Measurements from ENCODE around the gene GMPR.

GRCh38 chr6:16237242-16237641 is 1.1 kb upstream of the GMPR start:
- no peak for TF ChIP-seq CTCF (optimal IDR thresholded peaks at IDR 0.05 in 1 of 3, IDR thresholded peaks at IDR 0.05 in 1 of 3, conservative IDR thresholded peaks at IDR 0.05 in 1 of 3; ENCODE audit: extremely low read depth in 1 of 3, insufficient read depth in 2 of 3, low read length in 3 of 3)
- TF ChIP-seq EZH2 (IDR thresholded peaks at IDR 0.05; ENCODE audit: low read length) = no peak

Measured in keratinocyte (primary cell).